H9 (cell line): ENCODE measurements around the gene ACER1. TPM values are rescaled to one million over a fixed set of nuclear protein-coding genes. Genes with fewer than 3 reads are reported as not detected.

ENCODE experiments used
- DNase-seq: peaks from one replicate; pipeline ENCODE4 v3.0.0-alpha.2; 2017
- H2AFZ ChIP-seq: one replicate; pipeline ENCODE4 v1.6.1; 2013; ENCODE audit warnings: mild to moderate bottlenecking, low read length, control low read depth, moderate library complexity
- H2AK5ac ChIP-seq: 2 replicates; pipeline ENCODE4 v1.6.1; 2013; ENCODE audit warnings: low read length, control low read depth, mixed read lengths; ENCODE audit not compliant: insufficient read length
- H2BK120ac ChIP-seq: one replicate; pipeline ENCODE4 v1.6.1; 2013; ENCODE audit warnings: low read depth, mild to moderate bottlenecking, low read length, control low read depth, inconsistent platforms; ENCODE audit not compliant: poor library complexity, severe bottlenecking
- H2BK12ac ChIP-seq: 2 replicates; pipeline ENCODE4 v1.6.1; 2013; ENCODE audit warnings: low read length, control low read depth, mixed read lengths, low read depth; ENCODE audit not compliant: insufficient read length
- H2BK15ac ChIP-seq: 2 replicates; pipeline ENCODE4 v1.6.1; 2013; ENCODE audit warnings: low read depth, low read length, control low read depth
- H2BK20ac ChIP-seq: one replicate; pipeline ENCODE4 v1.6.1; 2013; ENCODE audit warnings: low read depth, mild to moderate bottlenecking, low read length, control low read depth, inconsistent platforms; ENCODE audit not compliant: poor library complexity, severe bottlenecking
- H2BK5ac ChIP-seq: 2 replicates; pipeline ENCODE4 v1.6.1; 2013; ENCODE audit warnings: low read length, control low read depth, mixed read lengths; ENCODE audit not compliant: insufficient read length
- H3K14ac ChIP-seq: 2 replicates; pipeline ENCODE4 v1.6.1; 2013; ENCODE audit warnings: low read length, control low read depth; ENCODE audit not compliant: insufficient read depth
- H3K18ac ChIP-seq: 2 replicates; pipeline ENCODE4 v1.6.1; 2013; ENCODE audit warnings: low read depth, mild to moderate bottlenecking, mixed read lengths, low read length, control low read depth; ENCODE audit not compliant: insufficient read length
- H3K23ac ChIP-seq: 2 replicates; pipeline ENCODE4 v1.6.1; 2013; ENCODE audit warnings: low read length, control low read depth, mixed read lengths, low read depth; ENCODE audit not compliant: insufficient read length
- H3K23me2 ChIP-seq: 2 replicates; pipeline ENCODE4 v1.6.1; 2013; ENCODE audit warnings: low read depth, mild to moderate bottlenecking, mixed read lengths, low read length, control low read depth; ENCODE audit not compliant: insufficient read length, poor library complexity, severe bottlenecking
- H3K27ac ChIP-seq: 2 replicates; pipeline ENCODE4 v1.5.1; 2013; ENCODE audit warnings: low read length, control low read depth, mixed read lengths, low read depth; ENCODE audit not compliant: insufficient read length
- H3K27me3 ChIP-seq: 2 replicates; pipeline ENCODE4 v1.6.1; 2013; ENCODE audit warnings: low read length, control low read depth, inconsistent platforms; ENCODE audit not compliant: insufficient read depth
- H3K4ac ChIP-seq: 2 replicates; pipeline ENCODE4 v1.6.1; 2013; ENCODE audit warnings: low read depth, mild to moderate bottlenecking, control low read depth, inconsistent platforms, low read length, moderate library complexity
- H3K4me1 ChIP-seq: 2 replicates; pipeline ENCODE4 v1.6.1; 2013; ENCODE audit warnings: low read length, control low read depth, inconsistent platforms; ENCODE audit not compliant: insufficient read depth
- H3K4me2 ChIP-seq: 2 replicates; pipeline ENCODE4 v1.6.1; 2013; ENCODE audit warnings: low read length, control low read depth, mixed read lengths; ENCODE audit not compliant: insufficient read length, insufficient read depth
- H3K56ac ChIP-seq: 2 replicates; pipeline ENCODE4 v1.6.1; 2013; ENCODE audit warnings: low read depth, mild to moderate bottlenecking, mixed read lengths, low read length, control low read depth; ENCODE audit not compliant: insufficient read length
- H3K79me1 ChIP-seq: 2 replicates; pipeline ENCODE4 v1.6.1; 2013; ENCODE audit warnings: low read depth, mild to moderate bottlenecking, moderate library complexity, low read length, control low read depth, inconsistent platforms; ENCODE audit not compliant: insufficient read depth, poor library complexity, severe bottlenecking
- H3K79me2 ChIP-seq: 2 replicates; pipeline ENCODE4 v1.6.1; 2013; ENCODE audit warnings: low read length, control low read depth, inconsistent platforms; ENCODE audit not compliant: insufficient read depth
- H3K9ac ChIP-seq: 2 replicates; pipeline ENCODE4 v1.6.1; 2013; ENCODE audit warnings: low read length, control low read depth, mixed read lengths; ENCODE audit not compliant: insufficient read length; ENCODE audit errors: extremely low read depth
- H3K9me3 ChIP-seq: one replicate; pipeline ENCODE4 v1.6.1; 2013; ENCODE audit warnings: low read depth, low read length, inconsistent platforms; ENCODE audit not compliant: control insufficient read depth
- H3T11ph ChIP-seq: one replicate; pipeline ENCODE4 v1.6.1; 2013; ENCODE audit warnings: mild to moderate bottlenecking, low read length, control low read depth, inconsistent platforms
- H4K20me1 ChIP-seq: one replicate; pipeline ENCODE4 v1.6.1; 2013; ENCODE audit not compliant: control insufficient read depth, insufficient read length, insufficient read depth
- H4K5ac ChIP-seq: 2 replicates; pipeline ENCODE4 v1.6.1; 2013; ENCODE audit warnings: low read depth, mild to moderate bottlenecking, mixed read lengths, low read length, control low read depth; ENCODE audit not compliant: insufficient read length
- H4K8ac ChIP-seq: replicated peaks from 2 replicates; pipeline ENCODE4 v1.6.1; 2013; ENCODE audit warnings: low read length, control low read depth, mixed read lengths, low read depth; ENCODE audit not compliant: insufficient read length
- H4K91ac ChIP-seq: 2 replicates; pipeline ENCODE4 v1.6.1; 2013; ENCODE audit warnings: low read depth, mild to moderate bottlenecking, moderate library complexity, mixed read lengths, low read length, control low read depth; ENCODE audit not compliant: insufficient read length
- H3K27ac Mint-ChIP-seq, 3 experiments: 2 replicates in 2 of 3; 3 replicates in 1 of 3; pipeline ENCODE4 v1.8.0; 2020 to 2021; ENCODE audit warnings: mixed read lengths in 3 of 3, mild to moderate bottlenecking in 1 of 3, moderate library complexity in 1 of 3
- H3K27me3 Mint-ChIP-seq: 2 replicates; pipeline ENCODE4 v1.8.0; 2021; ENCODE audit warnings: low read depth, mild to moderate bottlenecking, moderate library complexity, mixed read lengths
- H3K36me3 Mint-ChIP-seq, 3 experiments: 2 replicates in 2 of 3; 3 replicates in 1 of 3; pipeline ENCODE4 v1.8.0; 2020 to 2021; ENCODE audit warnings: low read depth in 3 of 3, mixed read lengths in 3 of 3; ENCODE audit not compliant: insufficient read depth in 1 of 3
- H3K4me1 Mint-ChIP-seq, 2 experiments: 2 replicates each; pipeline ENCODE4 v1.8.0; 2020; ENCODE audit warnings: mixed read lengths in 2 of 2
- H3K4me3 Mint-ChIP-seq, 2 experiments: 2 replicates in 1 of 2; 3 replicates in 1 of 2; pipeline ENCODE4 v1.8.0; 2020 to 2021; ENCODE audit warnings: mild to moderate bottlenecking in 2 of 2, mixed read lengths in 2 of 2, moderate library complexity in 1 of 2
- H3K9me3 Mint-ChIP-seq, 2 experiments: 2 replicates in 1 of 2; 3 replicates in 1 of 2; pipeline ENCODE4 v1.8.0; 2020; ENCODE audit warnings: mild to moderate bottlenecking in 2 of 2, mixed read lengths in 2 of 2, moderate library complexity in 1 of 2
- CTCF ChIP-seq: fragments of 200-600 bp; sonication (generic); conservative IDR thresholded peaks from 3 replicates; pipeline ENCODE4 v1.8.0; 2021; ENCODE audit warnings: antibody characterized with exemption, mild to moderate bottlenecking
- WGBS: extraction: QIAGEN DNeasy Blood & Tissue Kit; methylation state at CpG from one replicate; pipeline ENCODE4 v1.1.7; 2013; ENCODE audit warnings: missing lambda C conversion rate, low lambda C conversion rate, mixed read lengths; ENCODE audit not compliant: insufficient read length; ENCODE audit errors: extremely low coverage; 5-methylcytosine and 5-hydroxymethylcytosine counted together
- total RNA-seq: library from RNA; stranded (reverse); gene quantifications from 2 replicates; pipeline ENCODE4 v1.2.1, GENCODE V29; 2021

Gene ACER1
- total RNA-seq, 1 experiment from 2014 or later, result not detected

DNA sequence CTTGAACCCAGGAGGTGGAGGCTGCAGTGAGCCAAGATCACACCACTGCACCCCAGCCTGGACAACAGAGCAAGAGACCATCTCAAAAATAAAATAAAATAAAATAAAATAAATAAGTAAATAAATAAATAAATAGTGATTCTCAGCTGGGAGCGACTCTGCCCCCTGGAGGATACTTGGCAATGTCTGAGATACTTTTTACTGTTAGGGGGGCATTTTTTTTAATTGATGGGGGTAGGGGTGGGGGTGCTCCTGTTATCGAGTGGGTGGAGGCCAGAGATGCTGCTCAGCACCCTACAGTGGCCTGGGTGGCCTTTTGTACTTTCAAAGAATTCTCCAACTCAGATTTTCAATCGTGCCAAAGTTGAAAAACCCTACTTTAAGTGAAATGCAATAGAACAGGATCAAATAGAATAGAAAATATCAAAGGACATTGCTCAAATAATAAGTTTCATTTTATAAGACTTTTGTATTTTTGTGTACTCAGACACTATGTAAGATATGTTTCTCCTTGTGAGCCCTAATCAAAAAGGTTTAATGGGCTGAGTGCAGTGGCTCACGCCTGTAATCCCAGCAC lies 20.8 kb upstream of the ACER1 start:
- no peak for DNase-seq
- no peak overlapping the region for H3K4me3 Mint-ChIP-seq

More for the DNA sequence above, 20.8 kb upstream of the ACER1 start:
- H3T11ph ChIP-seq, result no peak overlapping the region
- H4K91ac ChIP-seq, result no peak overlapping the region
- no peak overlapping the region for H3K27ac ChIP-seq
- H3K4me1 ChIP-seq, result no peaks in the 10 kb centered on the region
- H3K14ac ChIP-seq, result no peak overlapping the region
- H3K27ac Mint-ChIP-seq, result no peak overlapping the region
- H2AK5ac ChIP-seq, result no peak overlapping the region
- no peak overlapping the region for H2BK15ac ChIP-seq
- no peak overlapping the region for H3K56ac ChIP-seq
- no peak overlapping the region for H3K23ac ChIP-seq
- no peak overlapping the region for H2BK5ac ChIP-seq
- WGBS, result no CpG with 5 or more reads among the region's 4 CpGs
- no peaks in the 10 kb centered on the region for H3K23me2 ChIP-seq
- no peak overlapping the region for H2AFZ ChIP-seq
- H3K79me2 ChIP-seq, result no peaks in the 10 kb centered on the region
- no peaks in the 10 kb centered on the region for H3K36me3 Mint-ChIP-seq
- H4K8ac ChIP-seq, result no peak overlapping the region
- no peak overlapping the region for H3K18ac ChIP-seq
- H4K5ac ChIP-seq, result no peak overlapping the region
- peak; percentile 56; the same call in 2 of the 3 replicates for TF ChIP-seq CTCF
- no peak overlapping the region for H3K4ac ChIP-seq
- H3K9ac ChIP-seq, result no peak overlapping the region
- H3K4me2 ChIP-seq, result no peak overlapping the region
- H2BK20ac ChIP-seq, result no peak overlapping the region
- no peaks in the 10 kb centered on the region for H3K9me3 ChIP-seq
- no peaks in the 10 kb centered on the region for H3K27me3 ChIP-seq
- H3K9me3 Mint-ChIP-seq, result peaks cover 5 to 14% of the 10 kb centered on the region in 2 experiments; a peak in 2 of 5 replicates
- H2BK120ac ChIP-seq, result no peak overlapping the region
- H3K4me1 Mint-ChIP-seq, result peaks cover 0 to 6% of the 10 kb centered on the region in 2 experiments; a peak in 2 of 4 replicates
- no peak overlapping the region for H2BK12ac ChIP-seq
- peaks cover 7% of the 10 kb centered on the region for H3K27me3 Mint-ChIP-seq
- no peaks in the 10 kb centered on the region for H3K79me1 ChIP-seq
- no peaks in the 10 kb centered on the region for H4K20me1 ChIP-seq
